H9 (cell line): ENCODE results near the gene CTDNEP1. TPM values are rescaled to one million over a fixed set of nuclear protein-coding genes. Genes with fewer than 3 reads are reported as not detected.

Source experiments
- DNase-seq: peaks from one replicate; pipeline ENCODE4 v3.0.0-alpha.2; 2017
- H2AFZ ChIP-seq: one replicate; pipeline ENCODE4 v1.6.1; 2013; ENCODE audit warnings: mild to moderate bottlenecking, low read length, control low read depth, moderate library complexity
- H2AK5ac ChIP-seq: 2 replicates; pipeline ENCODE4 v1.6.1; 2013; ENCODE audit warnings: low read length, control low read depth, mixed read lengths; ENCODE audit not compliant: insufficient read length
- H2BK120ac ChIP-seq: one replicate; pipeline ENCODE4 v1.6.1; 2013; ENCODE audit warnings: low read depth, mild to moderate bottlenecking, low read length, control low read depth, inconsistent platforms; ENCODE audit not compliant: poor library complexity, severe bottlenecking
- H2BK12ac ChIP-seq: 2 replicates; pipeline ENCODE4 v1.6.1; 2013; ENCODE audit warnings: low read length, control low read depth, mixed read lengths, low read depth; ENCODE audit not compliant: insufficient read length
- H2BK15ac ChIP-seq: 2 replicates; pipeline ENCODE4 v1.6.1; 2013; ENCODE audit warnings: low read depth, low read length, control low read depth
- H2BK20ac ChIP-seq: one replicate; pipeline ENCODE4 v1.6.1; 2013; ENCODE audit warnings: low read depth, mild to moderate bottlenecking, low read length, control low read depth, inconsistent platforms; ENCODE audit not compliant: poor library complexity, severe bottlenecking
- H2BK5ac ChIP-seq: 2 replicates; pipeline ENCODE4 v1.6.1; 2013; ENCODE audit warnings: low read length, control low read depth, mixed read lengths; ENCODE audit not compliant: insufficient read length
- H3K14ac ChIP-seq: 2 replicates; pipeline ENCODE4 v1.6.1; 2013; ENCODE audit warnings: low read length, control low read depth; ENCODE audit not compliant: insufficient read depth
- H3K18ac ChIP-seq: 2 replicates; pipeline ENCODE4 v1.6.1; 2013; ENCODE audit warnings: low read depth, mild to moderate bottlenecking, mixed read lengths, low read length, control low read depth; ENCODE audit not compliant: insufficient read length
- H3K23ac ChIP-seq: 2 replicates; pipeline ENCODE4 v1.6.1; 2013; ENCODE audit warnings: low read length, control low read depth, mixed read lengths, low read depth; ENCODE audit not compliant: insufficient read length
- H3K23me2 ChIP-seq: 2 replicates; pipeline ENCODE4 v1.6.1; 2013; ENCODE audit warnings: low read depth, mild to moderate bottlenecking, mixed read lengths, low read length, control low read depth; ENCODE audit not compliant: insufficient read length, poor library complexity, severe bottlenecking
- H3K27ac ChIP-seq: 2 replicates; pipeline ENCODE4 v1.5.1; 2013; ENCODE audit warnings: low read length, control low read depth, mixed read lengths, low read depth; ENCODE audit not compliant: insufficient read length
- H3K27me3 ChIP-seq: 2 replicates; pipeline ENCODE4 v1.6.1; 2013; ENCODE audit warnings: low read length, control low read depth, inconsistent platforms; ENCODE audit not compliant: insufficient read depth
- H3K4ac ChIP-seq: 2 replicates; pipeline ENCODE4 v1.6.1; 2013; ENCODE audit warnings: low read depth, mild to moderate bottlenecking, control low read depth, inconsistent platforms, low read length, moderate library complexity
- H3K4me1 ChIP-seq: 2 replicates; pipeline ENCODE4 v1.6.1; 2013; ENCODE audit warnings: low read length, control low read depth, inconsistent platforms; ENCODE audit not compliant: insufficient read depth
- H3K4me2 ChIP-seq: 2 replicates; pipeline ENCODE4 v1.6.1; 2013; ENCODE audit warnings: low read length, control low read depth, mixed read lengths; ENCODE audit not compliant: insufficient read length, insufficient read depth
- H3K56ac ChIP-seq: 2 replicates; pipeline ENCODE4 v1.6.1; 2013; ENCODE audit warnings: low read depth, mild to moderate bottlenecking, mixed read lengths, low read length, control low read depth; ENCODE audit not compliant: insufficient read length
- H3K79me1 ChIP-seq: 2 replicates; pipeline ENCODE4 v1.6.1; 2013; ENCODE audit warnings: low read depth, mild to moderate bottlenecking, moderate library complexity, low read length, control low read depth, inconsistent platforms; ENCODE audit not compliant: insufficient read depth, poor library complexity, severe bottlenecking
- H3K79me2 ChIP-seq: 2 replicates; pipeline ENCODE4 v1.6.1; 2013; ENCODE audit warnings: low read length, control low read depth, inconsistent platforms; ENCODE audit not compliant: insufficient read depth
- H3K9ac ChIP-seq: 2 replicates; pipeline ENCODE4 v1.6.1; 2013; ENCODE audit warnings: low read length, control low read depth, mixed read lengths; ENCODE audit not compliant: insufficient read length; ENCODE audit errors: extremely low read depth
- H3K9me3 ChIP-seq: one replicate; pipeline ENCODE4 v1.6.1; 2013; ENCODE audit warnings: low read depth, low read length, inconsistent platforms; ENCODE audit not compliant: control insufficient read depth
- H3T11ph ChIP-seq: one replicate; pipeline ENCODE4 v1.6.1; 2013; ENCODE audit warnings: mild to moderate bottlenecking, low read length, control low read depth, inconsistent platforms
- H4K20me1 ChIP-seq: one replicate; pipeline ENCODE4 v1.6.1; 2013; ENCODE audit not compliant: control insufficient read depth, insufficient read length, insufficient read depth
- H4K5ac ChIP-seq: 2 replicates; pipeline ENCODE4 v1.6.1; 2013; ENCODE audit warnings: low read depth, mild to moderate bottlenecking, mixed read lengths, low read length, control low read depth; ENCODE audit not compliant: insufficient read length
- H4K8ac ChIP-seq: replicated peaks from 2 replicates; pipeline ENCODE4 v1.6.1; 2013; ENCODE audit warnings: low read length, control low read depth, mixed read lengths, low read depth; ENCODE audit not compliant: insufficient read length
- H4K91ac ChIP-seq: 2 replicates; pipeline ENCODE4 v1.6.1; 2013; ENCODE audit warnings: low read depth, mild to moderate bottlenecking, moderate library complexity, mixed read lengths, low read length, control low read depth; ENCODE audit not compliant: insufficient read length
- H3K27ac Mint-ChIP-seq, 3 experiments: 2 replicates in 2 of 3; 3 replicates in 1 of 3; pipeline ENCODE4 v1.8.0; 2020 to 2021; ENCODE audit warnings: mixed read lengths in 3 of 3, mild to moderate bottlenecking in 1 of 3, moderate library complexity in 1 of 3
- H3K27me3 Mint-ChIP-seq: 2 replicates; pipeline ENCODE4 v1.8.0; 2021; ENCODE audit warnings: low read depth, mild to moderate bottlenecking, moderate library complexity, mixed read lengths
- H3K36me3 Mint-ChIP-seq, 3 experiments: 2 replicates in 2 of 3; 3 replicates in 1 of 3; pipeline ENCODE4 v1.8.0; 2020 to 2021; ENCODE audit warnings: low read depth in 3 of 3, mixed read lengths in 3 of 3; ENCODE audit not compliant: insufficient read depth in 1 of 3
- H3K4me1 Mint-ChIP-seq, 2 experiments: 2 replicates each; pipeline ENCODE4 v1.8.0; 2020; ENCODE audit warnings: mixed read lengths in 2 of 2
- H3K4me3 Mint-ChIP-seq, 2 experiments: 2 replicates in 1 of 2; 3 replicates in 1 of 2; pipeline ENCODE4 v1.8.0; 2020 to 2021; ENCODE audit warnings: mild to moderate bottlenecking in 2 of 2, mixed read lengths in 2 of 2, moderate library complexity in 1 of 2
- H3K9me3 Mint-ChIP-seq, 2 experiments: 2 replicates in 1 of 2; 3 replicates in 1 of 2; pipeline ENCODE4 v1.8.0; 2020; ENCODE audit warnings: mild to moderate bottlenecking in 2 of 2, mixed read lengths in 2 of 2, moderate library complexity in 1 of 2
- CTCF ChIP-seq: fragments of 200-600 bp; sonication (generic); conservative IDR thresholded peaks from 3 replicates; pipeline ENCODE4 v1.8.0; 2021; ENCODE audit warnings: antibody characterized with exemption, mild to moderate bottlenecking
- WGBS: extraction: QIAGEN DNeasy Blood & Tissue Kit; methylation state at CpG from one replicate; pipeline ENCODE4 v1.1.7; 2013; ENCODE audit warnings: missing lambda C conversion rate, low lambda C conversion rate, mixed read lengths; ENCODE audit not compliant: insufficient read length; ENCODE audit errors: extremely low coverage; 5-methylcytosine and 5-hydroxymethylcytosine counted together
- total RNA-seq: library from RNA; stranded (reverse); gene quantifications from 2 replicates; pipeline ENCODE4 v1.2.1, GENCODE V29; 2021

CTDNEP1 gene
- total RNA-seq, 1 experiment from 2014 or later = 134 TPM

DNA sequence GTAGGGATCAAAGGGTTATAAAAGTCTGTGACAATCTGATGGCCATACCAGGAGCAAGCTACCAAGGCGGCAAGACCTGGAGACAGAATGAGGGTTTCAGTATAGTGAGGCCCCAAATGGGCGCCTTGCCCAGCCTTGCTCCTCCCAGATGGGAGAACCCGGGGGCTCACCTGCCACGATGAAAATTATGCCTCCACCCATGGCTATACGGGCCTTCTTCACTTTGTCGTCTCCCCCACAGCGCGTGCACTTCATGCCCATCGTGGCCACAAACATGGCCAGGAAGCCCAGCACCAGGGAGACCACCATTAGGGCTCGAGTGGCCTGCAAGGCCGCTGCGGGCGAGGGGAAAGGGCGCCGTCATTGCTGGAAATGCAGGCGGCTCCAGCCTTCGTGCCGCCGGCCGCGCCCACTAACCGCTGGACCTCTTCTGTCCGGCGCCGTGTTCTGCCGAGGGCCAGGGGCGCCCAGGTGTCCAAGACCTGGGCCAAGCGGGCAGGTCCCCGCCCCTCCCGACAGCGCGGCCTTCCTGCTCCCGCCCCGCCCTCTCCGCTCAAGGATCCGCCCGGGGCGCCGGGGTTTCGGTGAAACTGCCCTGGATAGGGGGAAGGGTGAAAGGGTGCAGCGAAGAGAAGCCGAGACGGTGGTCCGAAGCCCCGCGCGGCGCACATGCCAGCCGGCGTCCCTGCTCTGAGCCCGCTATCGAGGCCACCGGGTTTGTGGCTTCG lies 9.3 kb upstream of the CTDNEP1 start:
- Histone ChIP-seq H3T11ph (no peak overlapping the region), H3K18ac (peak overlapping the region; percentile 98), H2AFZ (no peak overlapping the region), H2BK20ac (no peak overlapping the region), H3K9me3 (no peaks in the 10 kb centered on the region), H4K20me1 (no peaks in the 10 kb centered on the region), H3K27me3 (no peaks in the 10 kb centered on the region), H3K14ac (peak overlapping the region; percentile 98), H2AK5ac (no peak overlapping the region), H2BK120ac (peak overlapping the region; percentile 39), H3K56ac (no peak overlapping the region), H4K91ac (peak overlapping the region; percentile 95), H4K8ac (peak overlapping the region; percentile 25), H3K79me2 (peaks cover 8% of the 10 kb centered on the region; the same call in 1 of the 2 replicates), H3K4me1 (peaks cover 4% of the 10 kb centered on the region; the same call in 1 of the 2 replicates), H3K4me2 (peak overlapping the region; percentile 76), H3K9ac (peak overlapping the region; percentile 95), H3K4ac (peak overlapping the region; percentile 91; the same call in 1 of the 2 replicates), H4K5ac (no peak overlapping the region), H2BK5ac (no peak overlapping the region), H3K23ac (no peak overlapping the region), H2BK15ac (no peak overlapping the region), H3K27ac (no peak overlapping the region), H2BK12ac (peak overlapping the region; percentile 43), H3K79me1 (no peaks in the 10 kb centered on the region), H3K23me2 (peaks cover 25% of the 10 kb centered on the region)
- Mint-ChIP-seq H3K9me3 (peaks cover 0 to 4% of the 10 kb centered on the region in 2 experiments; a peak in 1 of 5 replicates), H3K4me1 (peaks cover 24 to 39% of the 10 kb centered on the region in 2 experiments), H3K27ac (peak overlapping the region in 1 of 3 experiments; percentile 98; a peak in 3 of 7 replicates), H3K4me3 (peak overlapping the region; percentile 86 to 93), H3K27me3 (peaks cover 2% of the 10 kb centered on the region), H3K36me3 (peaks cover 12 to 46% (median 38%) of the 10 kb centered on the region in 3 experiments)
- DNase-seq = peak; percentile 89
- TF ChIP-seq CTCF = no peak
- WGBS = no CpG with 5 or more reads among the region's 54 CpGs
